ENCODE data around the gene MRPL32. TPM values are rescaled to one million over a fixed set of nuclear protein-coding genes. Genes with fewer than 3 reads are reported as not detected.

The MRPL32 gene
- total RNA-seq, 1 donor from 2014 or later: 37.2 TPM

DNA sequence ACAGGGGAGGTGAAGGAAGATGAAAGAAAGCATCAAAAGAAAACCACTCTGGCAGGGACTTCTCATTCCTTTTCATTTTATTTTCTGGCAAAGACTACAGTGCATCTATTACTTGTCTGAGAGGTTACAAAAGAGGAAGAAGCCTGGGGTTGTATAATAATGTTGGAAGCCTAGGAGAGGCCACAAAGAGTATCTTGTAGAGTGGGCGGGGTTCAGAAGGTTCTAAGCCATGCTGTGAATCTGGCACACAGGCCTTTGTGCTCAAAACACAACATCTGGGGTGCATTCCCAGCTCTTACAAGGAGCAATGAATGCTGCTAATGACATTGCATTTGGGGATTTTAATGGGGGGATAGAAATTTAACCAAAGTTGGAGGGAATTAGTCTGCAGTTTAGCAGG, 49.4 kb downstream of the MRPL32 start:
- Mint-ChIP-seq H3K27me3 (ENCODE audit: unreplicated experiment) (no peaks in the 10 kb centered on the region), H3K4me3 (ENCODE audit: unreplicated experiment) (no peak overlapping the region), H3K4me1 (ENCODE audit: unreplicated experiment) (peaks cover 4% of the 10 kb centered on the region), H3K9me3 (ENCODE audit: unreplicated experiment) (no peaks in the 10 kb centered on the region), H3K27ac (ENCODE audit: unreplicated experiment) (no peak overlapping the region), H3K36me3 (ENCODE audit: low read depth, unreplicated experiment) (no peaks in the 10 kb centered on the region)
- TF ChIP-seq, protein P1, sequence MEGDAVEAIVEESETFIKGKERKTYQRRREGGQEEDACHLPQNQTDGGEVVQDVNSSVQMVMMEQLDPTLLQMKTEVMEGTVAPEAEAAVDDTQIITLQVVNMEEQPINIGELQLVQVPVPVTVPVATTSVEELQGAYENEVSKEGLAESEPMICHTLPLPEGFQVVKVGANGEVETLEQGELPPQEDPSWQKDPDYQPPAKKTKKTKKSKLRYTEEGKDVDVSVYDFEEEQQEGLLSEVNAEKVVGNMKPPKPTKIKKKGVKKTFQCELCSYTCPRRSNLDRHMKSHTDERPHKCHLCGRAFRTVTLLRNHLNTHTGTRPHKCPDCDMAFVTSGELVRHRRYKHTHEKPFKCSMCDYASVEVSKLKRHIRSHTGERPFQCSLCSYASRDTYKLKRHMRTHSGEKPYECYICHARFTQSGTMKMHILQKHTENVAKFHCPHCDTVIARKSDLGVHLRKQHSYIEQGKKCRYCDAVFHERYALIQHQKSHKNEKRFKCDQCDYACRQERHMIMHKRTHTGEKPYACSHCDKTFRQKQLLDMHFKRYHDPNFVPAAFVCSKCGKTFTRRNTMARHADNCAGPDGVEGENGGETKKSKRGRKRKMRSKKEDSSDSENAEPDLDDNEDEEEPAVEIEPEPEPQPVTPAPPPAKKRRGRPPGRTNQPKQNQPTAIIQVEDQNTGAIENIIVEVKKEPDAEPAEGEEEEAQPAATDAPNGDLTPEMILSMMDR (IDR thresholded peaks at IDR 0.05; ENCODE audit: unreplicated experiment): no peak
- DNase-seq (ENCODE audit: low spot score): no peak

DNA sequence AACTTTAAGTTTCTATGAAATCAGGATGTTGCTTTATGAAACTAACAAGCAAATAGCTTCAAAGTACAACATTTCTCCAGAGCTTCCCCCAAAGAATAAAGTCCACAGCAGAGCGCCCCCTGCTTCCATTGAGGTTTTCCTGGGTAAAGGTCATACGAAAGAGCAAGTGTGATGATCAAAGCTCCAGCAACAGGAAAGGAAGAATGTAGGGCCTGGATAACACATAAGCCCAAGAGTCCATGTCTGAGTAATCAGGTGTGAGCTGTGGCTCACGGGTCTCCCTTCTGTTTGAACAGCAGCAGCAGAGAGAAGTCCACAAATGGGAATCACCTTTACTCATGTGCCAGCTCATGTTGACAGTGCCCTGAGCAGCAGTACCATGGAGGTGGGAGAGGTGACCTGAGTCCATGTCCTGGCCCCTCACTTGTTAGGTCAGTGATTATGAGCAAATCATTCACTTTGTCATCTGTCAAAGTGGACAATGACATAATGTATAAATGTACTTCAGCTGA, 50.5 kb downstream of the MRPL32 start:
- DNase-seq (ENCODE audit: low spot score): no peak
- H3K27me3 Mint-ChIP-seq (ENCODE audit: unreplicated experiment): no peaks in the 10 kb centered on the region
- no peaks in the 10 kb centered on the region for H3K9me3 Mint-ChIP-seq (ENCODE audit: unreplicated experiment)
- H3K4me1 Mint-ChIP-seq (ENCODE audit: unreplicated experiment): peaks cover 4% of the 10 kb centered on the region
- TF ChIP-seq, protein P1 (IDR thresholded peaks at IDR 0.05; ENCODE audit: unreplicated experiment): no peak
- H3K36me3 Mint-ChIP-seq (ENCODE audit: low read depth, unreplicated experiment): no peaks in the 10 kb centered on the region
- H3K4me3 Mint-ChIP-seq (ENCODE audit: unreplicated experiment): no peak overlapping the region
- H3K27ac Mint-ChIP-seq (ENCODE audit: unreplicated experiment): no peak overlapping the region

DNA sequence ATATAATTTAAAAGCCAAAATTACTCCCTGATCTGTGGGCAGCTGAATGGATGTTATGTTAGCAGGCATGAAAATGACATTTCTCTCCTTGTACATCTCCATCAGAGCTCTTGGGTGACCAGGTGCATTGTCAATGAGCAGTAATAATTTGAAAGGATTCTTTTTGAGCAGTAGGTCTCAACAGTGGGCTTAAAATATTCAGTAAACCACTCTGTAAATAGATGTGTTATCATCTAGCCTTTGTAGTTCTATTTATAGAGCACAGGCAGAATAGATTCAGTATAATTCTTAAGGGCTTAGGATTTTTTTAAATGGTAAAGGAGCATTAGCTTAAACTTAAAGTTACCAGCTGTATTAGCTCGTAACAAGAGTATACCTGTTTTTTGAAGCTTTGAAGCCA, 52.0 kb downstream of the MRPL32 start:
- Mint-ChIP-seq H3K36me3 (ENCODE audit: low read depth, unreplicated experiment) (no peaks in the 10 kb centered on the region), H3K4me3 (ENCODE audit: unreplicated experiment) (no peak overlapping the region), H3K27me3 (ENCODE audit: unreplicated experiment) (no peaks in the 10 kb centered on the region), H3K4me1 (ENCODE audit: unreplicated experiment) (peaks cover 4% of the 10 kb centered on the region), H3K27ac (ENCODE audit: unreplicated experiment) (no peak overlapping the region), H3K9me3 (ENCODE audit: unreplicated experiment) (no peaks in the 10 kb centered on the region)
- TF ChIP-seq, protein P1 (IDR thresholded peaks at IDR 0.05; ENCODE audit: unreplicated experiment): no peak
- no peak for DNase-seq (ENCODE audit: low spot score)

DNA sequence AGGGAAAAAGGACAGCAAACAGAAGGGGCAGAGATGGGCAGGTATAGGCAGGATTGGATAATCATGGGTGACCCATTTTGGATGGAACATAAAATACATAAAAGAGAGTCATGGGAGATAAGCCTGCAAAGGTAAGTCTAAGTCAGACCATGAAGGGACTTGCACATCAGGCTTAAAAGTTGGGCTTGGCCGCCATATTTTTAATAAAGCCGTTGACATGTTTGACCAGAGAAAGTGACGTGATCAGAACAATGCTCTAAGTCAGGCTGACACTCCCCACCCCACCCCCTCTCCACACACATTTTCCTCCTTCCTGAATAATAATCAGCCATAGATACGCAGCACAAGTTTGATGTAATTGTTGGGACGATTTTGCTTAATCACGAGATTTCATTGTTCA, 54.0 kb downstream of the MRPL32 start:
- Mint-ChIP-seq H3K4me3 (ENCODE audit: unreplicated experiment) (no peak overlapping the region), H3K27ac (ENCODE audit: unreplicated experiment) (no peak overlapping the region), H3K27me3 (ENCODE audit: unreplicated experiment) (no peaks in the 10 kb centered on the region), H3K4me1 (ENCODE audit: unreplicated experiment) (no peaks in the 10 kb centered on the region), H3K36me3 (ENCODE audit: low read depth, unreplicated experiment) (no peaks in the 10 kb centered on the region), H3K9me3 (ENCODE audit: unreplicated experiment) (no peaks in the 10 kb centered on the region)
- TF ChIP-seq, protein P1 (IDR thresholded peaks at IDR 0.05; ENCODE audit: unreplicated experiment): no peak
- no peak for DNase-seq (ENCODE audit: low spot score)

DNA sequence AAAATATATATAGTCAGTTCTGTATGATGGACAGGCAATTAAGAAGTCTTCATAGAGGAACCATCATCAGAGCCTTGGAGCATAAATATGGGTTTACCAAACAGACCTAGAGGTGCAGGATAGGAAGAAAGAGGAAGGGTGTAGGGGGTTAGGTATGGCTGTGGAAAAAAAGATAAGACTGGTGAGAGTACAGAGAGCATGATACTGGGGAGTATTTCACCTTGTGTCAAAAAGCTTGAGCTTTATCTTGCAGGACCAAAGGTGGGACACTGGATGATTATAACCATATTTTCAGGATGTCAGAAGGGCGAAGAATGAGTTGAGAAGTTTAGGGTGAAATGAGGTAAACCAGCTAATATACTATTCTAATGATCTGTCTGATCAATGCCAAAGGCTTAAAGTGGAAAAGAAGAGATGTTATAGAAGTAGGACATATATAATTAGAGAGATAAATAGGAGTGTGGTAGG, 54.6 kb downstream of the MRPL32 start:
- DNase-seq (ENCODE audit: low spot score): no peak
- H3K36me3 Mint-ChIP-seq (ENCODE audit: low read depth, unreplicated experiment): no peaks in the 10 kb centered on the region
- H3K27me3 Mint-ChIP-seq (ENCODE audit: unreplicated experiment): no peaks in the 10 kb centered on the region
- TF ChIP-seq, protein P1 (IDR thresholded peaks at IDR 0.05; ENCODE audit: unreplicated experiment): no peak
- no peaks in the 10 kb centered on the region for H3K4me1 Mint-ChIP-seq (ENCODE audit: unreplicated experiment)
- H3K27ac Mint-ChIP-seq (ENCODE audit: unreplicated experiment): no peak overlapping the region
- no peaks in the 10 kb centered on the region for H3K9me3 Mint-ChIP-seq (ENCODE audit: unreplicated experiment)
- H3K4me3 Mint-ChIP-seq (ENCODE audit: unreplicated experiment): no peak overlapping the region

Other genes with a start within 250 kb of the MRPL32 start
- gene C7orf25, start 20.3 kb upstream of the MRPL32 start, total RNA-seq (ENCODE audit: unreplicated experiment): 5.0 TPM
- gene PSMA2, start 202 bp upstream of the MRPL32 start, total RNA-seq (ENCODE audit: unreplicated experiment): 103 TPM
- gene HECW1, start 180.3 kb downstream of the MRPL32 start, total RNA-seq (ENCODE audit: unreplicated experiment): 0.15 TPM

All from endothelial cell (in vitro differentiated cells).